Cerebellar cortex (tissue), 1 donor: ENCODE results near the gene PLIN3.
"Not testable (repeated sequence)": the region's sequence is repeated elsewhere in the genome, so short reads cannot be mapped to it uniquely, and the experiment has no call there.

ENCODE experiments used
- DNase-seq: peaks from one replicate; pipeline ENCODE4 v3.0.0-alpha.2; 2015; ENCODE audit warnings: low spot score

PLIN3 gene

DNA sequence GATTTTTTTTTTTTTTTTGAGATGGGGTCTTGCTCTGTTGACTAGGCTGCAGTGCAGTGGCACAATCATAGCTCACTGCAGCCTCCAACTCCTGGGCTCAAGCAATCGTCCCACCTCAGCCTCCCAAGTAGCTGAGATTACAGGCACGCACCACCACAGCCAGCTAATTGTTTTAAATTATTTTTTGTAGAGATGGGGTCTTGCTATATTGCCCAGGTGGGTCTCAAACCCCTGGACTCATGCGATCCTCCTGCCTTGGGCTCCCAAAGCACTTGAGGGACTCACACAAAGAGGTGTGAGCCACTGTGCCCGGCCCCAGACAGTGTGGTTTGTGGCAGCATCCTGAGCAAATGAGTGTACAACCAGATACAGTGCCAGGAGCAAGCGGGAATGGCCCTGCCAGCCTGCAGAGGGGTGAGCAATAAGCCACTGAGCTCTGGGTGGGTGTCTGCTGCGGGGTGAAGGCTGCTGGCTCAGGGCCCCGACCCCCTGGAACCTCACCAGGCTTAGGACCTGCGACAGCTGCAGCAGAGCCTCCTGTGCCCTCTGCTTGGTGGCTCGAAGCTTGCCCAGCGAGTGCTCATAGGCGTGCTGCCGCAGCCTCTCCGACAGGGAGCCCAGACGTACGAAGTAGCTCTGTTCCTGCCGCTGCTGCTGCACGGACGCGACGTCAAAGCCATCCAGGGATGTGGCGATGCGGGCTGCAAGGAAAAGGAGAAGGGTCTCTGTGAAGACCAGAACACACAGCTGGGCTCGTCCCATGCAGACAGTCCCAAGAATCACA is 20.1 kb downstream of the PLIN3 start:
- DNase-seq = no peak

DNA sequence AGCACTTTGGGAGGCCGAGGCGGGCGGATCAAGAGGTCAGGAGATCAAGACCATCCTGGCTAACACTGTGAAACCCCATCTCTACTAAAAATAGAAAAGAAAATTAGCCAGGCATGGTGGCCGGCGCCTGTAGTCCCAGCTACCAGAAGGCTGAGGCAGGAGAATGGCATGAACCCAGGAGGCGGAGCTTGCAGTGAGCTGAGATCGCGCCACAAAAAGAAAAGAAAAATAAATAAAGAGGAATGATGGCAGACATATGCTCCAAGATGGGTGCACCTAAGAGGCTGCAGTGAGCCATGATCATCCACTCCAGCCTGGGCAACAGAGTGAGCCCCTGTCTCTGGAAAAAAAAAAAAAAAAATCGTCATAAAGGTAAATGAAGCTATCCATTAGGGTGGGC is 21.5 kb downstream of the PLIN3 start:
- DNase-seq = not testable (repeated sequence)

DNA sequence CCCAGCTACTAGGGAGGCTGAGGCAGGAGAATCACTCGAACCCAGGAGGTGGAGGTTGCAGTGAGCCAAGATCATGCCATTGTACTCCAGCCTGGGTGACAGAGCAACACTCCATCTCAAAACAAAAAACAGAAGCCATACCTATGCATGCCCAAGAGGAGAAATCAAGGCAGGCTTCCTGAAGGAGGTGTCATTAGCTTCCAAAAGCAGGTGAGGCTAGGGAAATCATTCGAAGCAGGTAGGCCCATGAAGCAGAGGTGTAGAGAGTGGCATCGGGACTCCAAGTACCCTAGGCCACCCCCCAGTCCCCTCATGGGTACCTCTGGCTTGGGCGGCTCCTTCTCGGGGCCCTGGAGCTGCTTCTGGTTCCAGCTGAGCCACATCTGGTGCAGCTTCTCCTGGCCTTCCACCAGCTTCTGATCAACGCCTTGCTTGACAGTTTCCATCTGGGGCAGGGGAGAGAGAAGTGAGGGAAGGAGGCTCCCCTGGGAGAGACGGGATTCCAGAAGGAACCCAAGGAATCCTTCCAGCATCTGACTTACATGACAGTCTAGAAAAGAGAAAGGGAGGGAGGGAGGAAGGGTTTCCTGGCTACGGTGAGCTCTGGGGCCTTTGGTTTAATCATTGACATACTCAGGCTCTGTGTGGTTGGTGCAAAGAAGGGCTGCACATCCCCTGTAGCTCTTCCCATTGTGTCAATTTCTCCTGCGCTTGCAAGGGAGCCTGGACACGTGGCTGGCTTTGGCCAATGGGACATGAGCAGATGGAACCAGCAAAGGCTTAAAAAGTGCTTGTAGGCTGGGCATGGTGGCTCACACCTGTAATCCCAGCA is 22.9 kb downstream of the PLIN3 start:
- DNase-seq = no peak

DNA sequence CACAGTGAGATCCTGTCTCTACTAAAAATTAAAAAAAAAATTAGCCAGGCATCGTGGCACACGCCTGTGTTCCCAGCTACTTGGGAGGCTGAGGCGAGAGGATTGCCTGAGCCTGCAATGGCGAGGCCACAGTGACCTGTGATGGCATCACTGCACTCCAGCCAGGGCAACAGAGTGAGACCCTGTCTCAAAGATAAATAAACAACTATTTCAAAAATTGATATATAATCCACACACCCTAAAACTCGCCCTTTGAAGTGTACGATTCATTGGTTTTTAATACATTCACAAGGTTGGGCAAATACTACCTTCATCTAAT is 23.9 kb downstream of the PLIN3 start:
- no peak for DNase-seq

DNA sequence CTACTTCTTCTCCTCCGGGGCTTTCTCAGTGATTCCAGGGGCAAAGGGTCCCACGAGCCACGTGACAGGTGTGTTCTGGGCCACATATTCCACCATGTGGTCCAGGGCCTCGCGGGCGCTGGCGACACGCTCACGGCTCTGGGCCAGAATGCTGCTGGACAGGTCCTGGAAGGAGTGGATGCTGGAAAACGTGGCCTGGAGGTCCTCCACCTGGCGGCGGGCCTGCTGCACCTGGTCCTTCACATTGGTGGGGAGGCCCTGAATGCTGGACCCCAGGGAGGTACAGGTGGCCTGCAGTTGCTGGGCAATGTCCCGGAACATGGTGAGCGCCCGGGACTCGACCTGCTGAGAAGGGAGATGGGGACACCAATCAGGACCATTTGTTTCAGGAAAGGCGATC is 28.3 kb downstream of the PLIN3 start:
- DNase-seq = no peak

DNA sequence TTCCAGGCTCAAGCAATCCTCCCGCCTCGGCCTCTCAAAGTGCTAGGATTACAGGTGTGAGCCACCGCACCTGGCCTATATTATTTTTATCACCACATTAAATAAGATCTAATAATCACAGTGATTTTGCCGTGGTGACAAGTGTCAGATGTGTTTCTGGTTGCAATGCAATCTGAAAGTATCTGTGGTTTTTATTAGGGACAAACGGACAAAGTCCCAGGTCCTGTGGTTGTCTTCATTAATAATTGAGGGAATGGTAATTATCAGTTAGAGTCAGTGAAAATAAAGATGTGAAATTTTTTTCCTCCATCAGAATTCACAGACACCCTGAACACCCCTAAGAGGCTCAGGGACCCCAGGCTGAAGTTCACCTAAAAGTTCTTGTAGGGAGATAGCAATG is 34.7 kb downstream of the PLIN3 start:
- DNase-seq = no peak

DNA sequence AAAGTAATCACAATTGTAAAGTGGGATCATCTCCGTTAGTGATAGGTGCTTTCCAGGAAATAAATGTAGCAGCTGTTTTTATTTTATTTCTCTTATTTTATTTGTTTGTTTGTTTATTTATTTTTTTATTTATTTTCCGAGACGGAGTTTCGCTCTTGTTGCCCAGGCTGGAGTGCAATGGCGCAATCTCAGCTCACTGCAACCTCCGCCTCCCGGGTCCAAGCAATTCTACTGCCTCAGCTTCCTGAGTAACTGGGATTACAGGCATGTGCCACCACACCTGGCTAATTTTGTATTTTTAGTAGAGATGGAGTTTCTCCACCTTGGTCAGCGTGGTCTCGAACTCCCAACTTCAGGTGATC is 35.5 kb downstream of the PLIN3 start:
- DNase-seq = not testable (repeated sequence)

DNA sequence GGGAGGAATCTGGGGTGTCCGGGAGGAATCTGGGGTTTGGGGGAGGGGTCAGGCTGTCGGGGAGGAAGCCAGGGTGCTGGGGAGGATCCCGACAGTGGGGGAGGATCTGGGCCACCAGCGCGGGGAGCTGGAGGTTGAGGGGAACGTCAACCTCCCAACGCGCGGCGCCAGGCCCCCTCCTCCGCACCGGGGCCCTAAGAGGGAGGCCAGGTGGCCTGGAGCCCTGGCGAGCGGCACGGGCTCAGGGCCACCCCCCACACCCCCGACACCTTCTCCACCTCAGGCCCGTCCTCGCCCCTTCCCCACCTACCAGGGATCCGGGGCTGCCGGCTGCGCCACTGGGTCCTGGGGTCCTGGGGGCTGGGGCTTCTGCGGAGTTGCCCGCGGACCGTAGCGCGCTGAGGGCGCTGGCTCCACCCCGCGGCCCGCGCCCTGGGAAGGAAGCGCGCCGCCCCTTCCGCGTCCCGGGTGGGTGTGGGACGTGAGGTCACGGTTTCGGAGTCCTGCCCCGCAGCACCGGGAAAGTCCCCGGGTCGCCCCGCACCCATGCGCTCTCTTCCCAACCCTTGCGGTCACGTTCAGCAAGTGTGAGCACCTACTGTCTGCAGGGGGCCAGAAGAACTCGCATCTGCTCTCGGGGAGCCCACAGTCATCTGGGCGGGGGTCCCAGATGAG is 36.0 kb downstream of the PLIN3 start, which contains the start of gene TICAM1:
Gene TICAM1 (minus strand): TSS at position 409 of the 675 bp plus-strand sequence. CDS start 13,335 bp downstream, outside the sequence.
- DNase-seq = no peak

DNA sequence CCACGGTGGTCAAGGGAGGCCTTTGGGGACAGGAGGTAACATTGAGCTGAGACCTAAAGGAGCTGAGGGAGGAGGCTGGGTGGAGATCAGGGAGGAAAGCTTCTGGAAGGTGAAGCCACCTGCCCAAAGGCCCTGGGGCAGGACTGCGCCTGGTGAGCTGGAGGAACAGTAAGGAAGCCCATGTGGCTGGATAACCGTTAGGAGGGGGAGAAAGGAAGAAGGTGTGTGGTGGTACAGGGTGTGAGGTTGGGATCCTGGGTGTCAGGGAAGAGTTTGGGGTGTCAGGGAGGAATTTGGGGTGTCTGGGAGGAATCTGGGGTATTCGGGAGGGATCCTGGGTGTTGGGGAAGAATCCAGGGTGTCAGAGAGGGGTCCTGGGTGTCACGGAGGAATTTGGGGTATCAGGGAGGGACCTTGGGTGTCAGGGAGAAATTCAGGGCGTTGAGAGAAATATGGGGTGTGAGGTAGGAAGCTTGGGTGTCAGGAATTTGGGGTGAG is 36.6 kb downstream of the PLIN3 start:
- no peak for DNase-seq

DNA sequence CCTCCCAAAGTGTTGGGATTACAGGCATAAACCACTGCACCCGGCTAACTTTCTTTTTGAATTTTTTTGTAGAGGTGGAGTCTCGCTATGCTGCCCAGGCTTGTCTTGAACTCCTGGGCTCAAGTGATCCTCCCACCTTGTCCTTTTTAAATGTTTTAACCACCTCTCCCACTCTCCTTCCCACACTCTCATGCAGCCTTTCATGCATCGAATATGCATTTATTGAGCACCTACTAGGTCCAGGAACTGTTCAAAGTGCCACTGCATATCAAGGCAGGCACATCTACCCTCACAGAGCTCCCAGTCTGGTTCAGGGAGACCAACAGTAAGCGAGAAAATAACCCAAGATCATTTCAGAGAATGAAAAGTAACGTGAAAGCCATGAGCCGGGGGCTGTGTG is 37.1 kb downstream of the PLIN3 start:
- DNase-seq = no peak

DNA sequence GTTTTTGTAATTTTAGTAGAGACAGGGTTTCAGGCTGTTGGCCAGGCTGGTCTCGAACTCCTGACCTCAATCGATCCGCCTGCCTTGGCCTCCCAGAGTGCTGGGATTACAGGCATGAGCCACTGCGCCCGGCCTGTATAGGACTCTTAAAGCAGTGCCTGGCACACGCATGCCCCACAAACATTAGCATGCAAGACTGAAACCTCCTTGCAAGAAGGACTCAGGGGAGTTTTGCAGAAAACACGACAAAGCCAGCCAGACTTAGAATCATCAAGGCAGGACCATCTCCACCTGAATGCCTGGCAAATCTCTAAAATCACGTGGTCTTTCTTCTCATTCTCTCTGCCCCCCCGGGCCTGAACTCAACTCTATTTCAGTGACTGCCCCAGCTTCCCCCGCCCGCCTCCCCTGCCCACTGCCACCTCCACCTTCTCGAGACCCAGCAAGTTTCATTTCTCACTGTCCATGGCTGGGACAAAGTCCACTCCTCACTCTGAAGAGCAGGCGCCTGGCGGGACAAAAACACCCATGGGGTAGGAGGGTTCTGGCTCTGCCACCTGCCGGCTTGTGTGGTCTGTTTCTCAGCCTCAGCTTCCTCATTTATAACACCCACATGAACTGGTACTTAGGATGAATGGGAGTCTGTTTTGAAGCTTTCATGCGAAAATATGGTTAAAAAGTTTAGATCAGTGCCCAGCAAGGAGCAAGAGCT is 38.3 kb downstream of the PLIN3 start:
- no peak for DNase-seq

DNA sequence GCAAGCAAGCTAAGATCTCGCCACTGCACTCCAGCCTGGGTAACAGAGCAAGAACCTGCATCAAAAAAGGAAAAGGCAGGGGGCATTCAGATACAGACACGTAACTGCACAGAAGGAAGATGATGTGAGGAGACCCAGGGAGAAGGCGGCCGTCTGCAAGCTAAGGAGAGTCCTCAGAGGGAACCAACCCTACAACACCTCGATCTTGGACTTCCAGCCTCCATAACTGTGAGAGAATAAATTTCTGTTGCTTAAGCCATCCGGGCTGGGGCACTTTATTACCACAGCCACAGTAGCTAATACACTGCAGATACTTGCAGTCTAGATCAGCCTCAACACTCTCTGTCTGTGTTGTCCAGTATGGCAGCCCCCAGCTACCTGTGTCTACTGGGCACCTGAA is 43.9 kb downstream of the PLIN3 start:
- no peak for DNase-seq

DNA sequence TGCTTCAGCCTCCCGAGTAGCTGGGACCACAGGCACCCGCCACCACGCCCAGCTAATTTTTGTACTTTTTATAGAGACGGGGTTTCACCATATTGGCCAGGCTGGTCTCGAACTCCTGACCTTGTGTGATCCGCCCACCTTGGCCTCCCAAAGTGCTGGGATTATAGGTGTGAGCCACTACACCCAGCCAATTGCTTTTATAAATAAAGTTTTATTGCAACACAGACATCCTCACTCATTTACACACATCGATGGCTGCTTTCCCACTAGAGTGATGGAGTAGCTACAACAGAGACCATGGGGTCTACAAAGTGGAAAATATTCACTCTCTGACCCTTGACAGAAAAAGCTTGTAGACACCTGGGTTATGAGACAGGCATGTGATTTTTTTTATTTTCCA is 45.1 kb downstream of the PLIN3 start:
- not testable (repeated sequence) for DNase-seq

DNA sequence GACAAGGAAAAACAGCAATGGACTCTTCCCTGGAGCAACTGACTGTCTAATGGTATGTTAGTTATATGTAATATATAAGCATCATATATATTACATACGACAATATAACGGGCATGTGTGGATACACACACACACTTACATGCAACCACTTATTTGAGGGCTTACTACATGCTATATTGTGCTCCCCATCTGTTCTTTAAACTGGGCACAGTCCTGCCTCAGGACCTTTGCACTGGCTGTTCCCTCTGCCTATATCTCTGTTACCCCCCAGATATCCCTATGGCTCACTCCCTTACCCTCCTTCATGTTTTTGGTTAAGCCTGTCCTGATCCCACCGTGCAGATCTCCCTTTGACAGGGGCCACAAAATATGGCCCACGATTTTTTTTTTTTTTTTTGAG is 46.2 kb downstream of the PLIN3 start:
- no peak for DNase-seq

DNA sequence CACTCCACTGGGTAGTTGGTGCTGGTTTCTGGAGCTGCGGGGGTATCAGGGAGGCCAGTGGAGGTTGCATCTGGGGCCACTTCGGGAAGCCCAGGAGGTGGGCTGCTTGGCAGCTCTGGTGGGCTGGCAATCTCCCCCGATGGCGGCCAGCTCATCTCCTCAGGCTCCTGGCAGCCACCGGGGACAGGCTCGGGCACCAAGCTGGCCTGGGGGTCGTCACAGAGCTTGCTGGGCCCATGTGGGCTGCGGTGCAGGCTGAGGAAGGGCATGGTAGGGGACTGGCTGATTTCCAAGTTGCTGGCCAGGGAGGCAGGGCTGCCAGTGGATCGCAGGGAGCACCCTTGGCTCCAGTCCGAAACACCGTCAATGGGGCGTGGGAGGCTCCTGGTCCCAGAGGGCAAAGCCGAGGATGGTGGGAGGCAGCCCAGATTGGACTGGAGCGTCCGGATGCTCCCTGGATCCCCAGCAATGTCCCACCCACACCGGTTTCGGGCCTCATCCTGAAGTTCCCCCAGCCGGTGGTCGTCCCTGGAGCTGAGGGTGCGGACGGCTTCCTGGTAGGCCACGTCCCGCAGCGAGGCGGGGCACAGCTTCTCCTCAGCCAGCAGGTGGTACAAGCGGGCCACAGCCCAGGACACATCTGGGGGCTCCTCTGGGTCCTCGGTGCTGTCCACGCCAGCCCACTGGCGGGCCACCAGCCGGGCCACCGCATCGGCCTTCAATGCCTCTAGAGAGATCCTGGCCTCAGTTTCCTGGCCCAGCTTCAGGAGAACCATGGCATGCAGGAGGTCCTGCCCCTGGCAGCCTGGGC is 49.8 kb downstream of the PLIN3 start:
- DNase-seq = no peak

DNA sequence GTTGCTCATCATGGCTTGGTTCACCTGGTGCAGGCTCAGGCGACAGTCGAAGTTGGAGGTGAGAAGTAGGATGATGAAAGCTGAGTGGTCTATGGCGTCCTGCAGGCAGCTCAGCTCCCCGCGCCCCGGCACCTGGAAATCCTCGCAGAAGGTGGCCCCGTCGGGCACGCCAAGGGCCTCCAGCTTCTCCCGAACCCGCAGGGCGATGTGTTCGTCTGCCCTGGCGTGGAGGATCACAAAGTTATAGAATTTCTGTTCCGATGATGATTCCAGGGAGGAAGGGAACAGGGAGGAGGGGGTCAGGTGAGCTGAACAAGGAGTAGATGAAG is 50.6 kb downstream of the PLIN3 start:
- DNase-seq = no peak

DNA sequence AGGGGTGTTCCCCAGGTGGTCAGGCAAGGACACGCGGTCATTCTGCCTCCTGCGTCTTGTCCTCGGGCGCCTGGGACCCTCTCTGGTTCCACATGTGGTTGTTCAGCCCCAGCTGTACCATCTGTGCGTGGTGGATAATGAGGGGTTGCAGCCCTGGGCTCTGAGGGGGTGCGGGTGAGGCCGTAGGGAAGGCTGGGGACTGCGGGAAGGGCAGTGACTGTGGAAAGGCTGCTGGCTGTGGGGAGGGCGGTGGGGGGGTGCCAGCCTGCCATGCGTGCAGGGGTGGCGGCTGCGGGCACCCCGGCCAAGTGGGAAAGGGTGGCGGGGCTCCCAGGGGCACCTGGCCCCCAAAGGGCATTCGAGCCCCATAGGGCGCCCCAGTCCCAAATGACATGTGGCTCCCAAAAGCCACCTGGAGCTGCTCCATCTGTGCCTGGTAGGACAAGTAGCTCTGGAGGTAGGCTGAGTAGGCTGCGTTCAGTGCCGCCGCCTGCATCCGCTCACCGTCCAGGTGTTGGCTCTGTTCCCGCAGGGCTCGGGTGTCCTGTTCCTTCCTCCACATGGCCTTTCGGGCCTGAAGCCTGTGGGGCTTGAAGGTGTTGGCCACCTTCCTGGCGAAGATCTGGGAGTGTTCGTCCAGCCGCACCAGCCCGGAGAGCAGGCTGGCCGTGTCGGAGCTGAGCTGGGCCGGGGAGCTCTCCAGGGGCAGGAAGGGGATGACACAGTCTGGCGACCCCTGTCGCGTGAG is 51.1 kb downstream of the PLIN3 start:
- DNase-seq = no peak

DNA sequence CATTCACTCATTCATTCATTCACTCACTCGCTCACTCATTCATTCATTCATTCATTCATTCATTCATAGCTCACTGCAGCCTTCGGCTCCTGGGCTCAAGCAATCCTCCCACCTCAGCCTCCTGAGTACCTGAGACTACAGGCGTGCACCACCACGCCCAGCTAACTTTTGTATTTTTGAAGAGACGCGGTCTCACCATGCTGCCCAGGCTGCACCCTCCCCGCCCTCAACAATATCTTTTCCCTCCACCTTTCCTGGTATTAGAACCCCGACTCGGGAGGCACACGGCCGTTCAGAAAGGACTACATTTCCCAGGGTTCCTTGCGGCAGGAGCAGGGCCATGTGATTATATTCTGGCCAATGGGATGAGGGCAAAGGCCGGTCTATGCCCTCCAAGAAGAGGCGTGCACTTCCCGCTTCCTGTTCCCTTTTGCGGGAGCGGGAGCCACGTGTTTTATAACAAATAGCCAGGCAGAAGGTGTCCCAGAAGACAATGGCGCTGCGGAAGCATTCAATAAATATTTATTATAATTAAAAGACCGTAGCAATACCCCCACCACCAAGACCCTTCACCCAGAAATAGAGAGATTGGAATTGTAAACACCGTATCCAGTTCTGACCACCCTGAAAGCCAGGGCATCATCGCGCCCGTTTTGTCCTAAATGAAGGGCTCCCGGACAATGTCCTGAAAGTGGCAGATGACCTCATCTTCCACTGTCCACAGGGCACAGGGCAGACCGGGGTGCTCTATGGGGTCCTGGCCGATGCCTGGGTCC is 51.9 kb downstream of the PLIN3 start:
- DNase-seq = peak; percentile 97

DNA sequence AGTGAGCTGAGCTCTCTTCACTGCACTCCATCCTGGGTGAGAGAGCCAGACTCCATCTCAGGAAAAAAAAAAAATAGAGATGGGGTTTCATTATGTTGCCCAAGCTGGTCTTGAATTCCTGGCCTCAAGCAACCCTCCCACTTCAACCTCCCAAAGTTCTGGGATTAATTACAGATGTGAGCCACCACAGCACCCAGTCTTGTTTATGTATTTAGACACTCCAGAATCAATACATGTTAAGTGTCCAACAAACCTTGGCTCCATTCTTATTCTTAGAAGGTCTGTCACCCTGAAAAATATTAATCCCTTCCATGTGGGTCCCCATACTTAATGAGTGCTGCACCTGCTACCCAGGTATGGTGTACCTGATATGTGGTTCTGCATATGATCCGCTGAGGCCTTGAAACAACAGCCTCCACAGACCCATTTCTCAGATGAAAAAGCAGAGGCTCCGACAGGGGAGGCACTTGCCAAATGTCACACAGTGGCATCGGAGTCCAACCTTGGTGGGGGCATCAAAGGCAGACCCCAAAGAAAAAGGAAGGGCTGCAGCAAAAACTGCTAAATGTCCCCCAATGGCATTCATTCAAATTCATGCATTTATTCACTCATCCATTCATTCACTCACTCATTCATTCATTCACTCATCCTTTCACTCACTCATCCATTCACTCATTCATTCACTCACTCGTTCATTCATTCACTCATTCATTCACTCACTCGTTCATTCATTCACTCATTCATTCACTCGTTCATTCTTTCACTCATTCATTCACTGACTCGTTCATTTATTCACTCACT is 52.6 kb downstream of the PLIN3 start:
- no peak for DNase-seq
